Mammary epithelial cell (primary cell): ENCODE results near the gene UBE2L3.

Experiments used
- CTCF ChIP-seq, 2 donors: IDR thresholded peaks in 1 of 2; conservative IDR thresholded peaks in 1 of 2; 2 replicates each; pipeline ENCODE4 v1.5.1; 2011 to 2012; ENCODE audit warnings: inconsistent platforms in 2 of 2, low read length in 2 of 2, mild to moderate bottlenecking in 2 of 2, control low read depth in 1 of 2, low read depth in 1 of 2; ENCODE audit not compliant: insufficient read depth in 1 of 2; ENCODE audit errors: extremely low read depth in 1 of 2
- EZH2 ChIP-seq: IDR thresholded peaks from 2 replicates; pipeline ENCODE4 v1.6.1; 2012; ENCODE audit warnings: low read length, inconsistent platforms, borderline replicate concordance

DNA sequence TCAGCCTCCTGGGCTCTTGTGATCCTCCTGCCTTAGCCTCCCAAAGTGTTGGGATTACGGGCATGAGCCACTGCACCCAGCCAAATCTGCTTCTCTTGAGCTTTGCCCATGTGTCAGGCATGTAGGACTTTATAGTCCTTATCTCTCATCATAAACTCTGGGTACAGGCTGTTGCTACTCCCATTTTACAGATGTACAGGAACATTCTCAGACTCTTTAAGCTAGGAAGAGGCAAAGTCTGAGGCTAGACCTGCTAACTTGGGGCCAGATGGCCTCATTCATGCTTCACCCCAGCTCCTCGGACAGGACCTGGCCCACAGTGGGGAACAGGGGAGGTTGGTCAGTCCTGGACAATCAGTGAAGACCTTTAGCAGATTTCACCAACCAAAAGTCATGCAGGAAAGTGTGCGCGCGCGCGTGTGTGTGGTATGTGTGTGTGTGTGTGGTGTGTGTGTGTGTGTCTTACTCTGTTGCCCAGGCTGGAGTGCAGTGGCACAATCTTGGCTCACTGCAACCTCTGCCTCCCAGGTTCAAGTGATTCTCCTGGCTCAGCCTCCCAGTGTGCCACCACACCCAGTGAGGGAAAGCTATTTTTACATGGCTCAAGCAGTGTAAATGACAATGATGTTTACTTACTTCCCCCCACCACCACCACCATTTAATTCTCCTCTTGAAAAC lies 38.5 kb downstream of the UBE2L3 start:
- TF ChIP-seq CTCF (conservative IDR thresholded peaks at IDR 0.05 in 1 of 2, IDR thresholded peaks at IDR 0.05 in 1 of 2; ENCODE audit: extremely low read depth in 1 of 2, insufficient read depth in 1 of 2, low read depth in 1 of 2, low read length in 2 of 2) (no peak), EZH2 (no peak)
